Panc1 (cell line): Measurements from ENCODE around the gene CHAF1A. TPM values are rescaled to one million over a fixed set of nuclear protein-coding genes. Genes with fewer than 3 reads are reported as not detected.

Experiments
- ATAC-seq: fragments of 200-7000 bp; cut with Tn5 transposase; 2 replicates; pipeline ENCODE4 v1.9.1; 2020; ENCODE audit warnings: mild to moderate bottlenecking, moderate library complexity
- BruUV-seq: library from RNA; stranded (reverse); fragments of 400-500 nt; replicated peaks from 2 replicates; lab custom pipeline; 2021; lab: Mats Ljungman, UMichigan
- CTCF ChIA-PET: fragments of 300-600 bp; sonication (Branson Sonifier 250); formaldehyde crosslinking; loops from one replicate; lab custom pipeline; 2022; ENCODE audit warnings: antibody characterized with exemption; lab: Charles Lee
- POLR2A ChIA-PET: fragments of 300-600 bp; sonication (Branson Sonifier 250); formaldehyde crosslinking; loops from one replicate; lab custom pipeline; 2022; ENCODE audit warnings: antibody characterized with exemption; lab: Charles Lee
- DNase-seq: peaks from one replicate; pipeline ENCODE4 v3.0.0-alpha.2; 2010; ENCODE audit warnings: low read depth, low spot score
- H3K27ac ChIP-seq: 2 replicates; pipeline ENCODE4 v1.5.1; 2011; ENCODE audit warnings: mild to moderate bottlenecking, low read length, inconsistent platforms
- H3K27me3 ChIP-seq: fragments of 200-500 bp; sonication (Bioruptor generic); 2 replicates; pipeline ENCODE4 v1.6.0; 2014; ENCODE audit warnings: low read length, inconsistent platforms; ENCODE audit not compliant: control insufficient read depth, insufficient read depth
- H3K36me3 ChIP-seq: fragments of 200-500 bp; sonication (Bioruptor generic); 2 replicates; pipeline ENCODE4 v1.5.1; 2014; ENCODE audit warnings: inconsistent platforms, mild to moderate bottlenecking, low read length, moderate library complexity; ENCODE audit not compliant: control insufficient read depth, insufficient read depth
- H3K4me1 ChIP-seq: 2 replicates; pipeline ENCODE4 v1.5.1; 2011; ENCODE audit warnings: inconsistent platforms, mild to moderate bottlenecking, low read length, moderate library complexity; ENCODE audit not compliant: control insufficient read depth, insufficient read depth
- H3K4me3 ChIP-seq, 2 experiments: 2 replicates each; pipeline ENCODE4 v1.5.1; 2011 to 2012; ENCODE audit warnings: low read depth in 2 of 2, low read length in 2 of 2, mild to moderate bottlenecking in 2 of 2, inconsistent platforms in 1 of 2, moderate library complexity in 1 of 2
- H3K9me3 ChIP-seq: fragments of 200-500 bp; sonication (Bioruptor generic); 2 replicates; pipeline ENCODE4 v1.5.1; 2014; ENCODE audit warnings: low read depth, mild to moderate bottlenecking, inconsistent platforms, low read length, moderate library complexity; ENCODE audit not compliant: control insufficient read depth, insufficient read depth
- POLR2AphosphoS5 ChIP-seq: IDR thresholded peaks from 2 replicates; pipeline ENCODE4 v1.6.1; 2012; ENCODE audit warnings: mild to moderate bottlenecking, low read depth, low read length, moderate library complexity
- SIN3A ChIP-seq: IDR thresholded peaks from 2 replicates; pipeline ENCODE4 v1.6.1; 2012; ENCODE audit warnings: low read depth, mild to moderate bottlenecking, low read length, moderate library complexity, borderline replicate concordance; ENCODE audit not compliant: insufficient read depth
- TCF7L2 ChIP-seq: IDR thresholded peaks from 2 replicates; pipeline ENCODE4 v1.6.1; 2011; ENCODE audit warnings: mild to moderate bottlenecking, low read depth, low read length, inconsistent platforms
- in situ Hi-C: cut with HindIII; loops from 2 replicates; pipeline ENCODE4 v1.10.0; 2016; ENCODE audit warnings: low sequenced_read_pairs, low pct_unique_long_range_greater_than_20kb
- intact Hi-C: fragments of 100-400 bp; cut with micrococcal nuclease; formaldehyde crosslinking; loops from one replicate; pipeline ENCODE4 v1.10.0; 2022; ENCODE audit not compliant: unreplicated experiment
- total RNA-seq: library from RNA; stranded (reverse); gene quantifications from one replicate; pipeline ENCODE4 v1.2.1, GENCODE V29; 2021; ENCODE audit not compliant: unreplicated experiment
- TF ChIP-seq, protein P1 (sequence below), 2 experiments: IDR thresholded peaks; 2 replicates each; pipeline ENCODE4 v1.6.1; 2011 to 2012; ENCODE audit warnings: low read depth in 2 of 2, control low read depth in 1 of 2, low read length in 1 of 2, mild to moderate bottlenecking in 1 of 2, moderate library complexity in 1 of 2; ENCODE audit not compliant: insufficient read depth in 1 of 2
- TF ChIP-seq, protein P2 (sequence below): fragments of 450-650 bp; IDR thresholded peaks from 2 replicates; pipeline ENCODE4 v1.5.1; 2017; ENCODE audit warnings: mild to moderate bottlenecking

Gene CHAF1A
- total RNA-seq, 1 experiment from 2014 or later = 45.4 TPM

DNA sequence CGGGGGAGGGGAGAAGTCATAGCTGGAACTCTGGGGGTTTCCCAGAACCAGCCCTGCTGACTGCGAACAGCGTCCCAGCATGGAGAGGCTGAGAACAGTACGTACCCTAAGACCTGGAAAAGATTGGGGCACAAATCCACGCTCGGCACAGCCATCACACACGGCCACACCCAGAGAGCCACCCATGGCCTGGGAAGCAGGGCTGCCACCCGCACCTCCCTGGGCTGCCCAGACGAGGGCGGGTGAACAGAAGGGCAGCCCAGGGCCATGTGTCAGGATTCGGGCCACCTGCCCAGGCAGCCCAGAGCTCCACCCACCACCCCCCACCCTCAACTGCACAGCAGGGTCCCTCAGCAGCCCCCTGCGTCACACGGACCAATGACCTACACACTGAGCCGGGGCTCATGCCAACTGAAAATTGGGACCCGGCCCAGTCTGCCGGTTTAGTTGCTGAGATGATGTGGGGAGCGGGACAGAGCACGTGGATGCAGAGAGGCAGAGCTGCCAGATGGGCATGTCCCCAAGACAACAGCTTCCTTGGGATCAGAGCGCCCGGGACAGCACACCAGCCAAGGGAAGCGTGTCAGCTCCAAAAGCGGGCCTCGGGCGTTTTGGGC lies 46.7 kb downstream of the CHAF1A start:
- ChIA-PET POLR2A (no interaction called here), CTCF (no interaction called here)
- Histone ChIP-seq H3K4me1 (no peaks in the 10 kb centered on the region), H3K27ac (no peak overlapping the region), H3K9me3 (no peaks in the 10 kb centered on the region), H3K27me3 (no peaks in the 10 kb centered on the region), H3K4me3 (no peak overlapping the region), H3K36me3 (no peaks in the 10 kb centered on the region)
- no peak for TF ChIP-seq SIN3A
- TF ChIP-seq, protein P1, sequence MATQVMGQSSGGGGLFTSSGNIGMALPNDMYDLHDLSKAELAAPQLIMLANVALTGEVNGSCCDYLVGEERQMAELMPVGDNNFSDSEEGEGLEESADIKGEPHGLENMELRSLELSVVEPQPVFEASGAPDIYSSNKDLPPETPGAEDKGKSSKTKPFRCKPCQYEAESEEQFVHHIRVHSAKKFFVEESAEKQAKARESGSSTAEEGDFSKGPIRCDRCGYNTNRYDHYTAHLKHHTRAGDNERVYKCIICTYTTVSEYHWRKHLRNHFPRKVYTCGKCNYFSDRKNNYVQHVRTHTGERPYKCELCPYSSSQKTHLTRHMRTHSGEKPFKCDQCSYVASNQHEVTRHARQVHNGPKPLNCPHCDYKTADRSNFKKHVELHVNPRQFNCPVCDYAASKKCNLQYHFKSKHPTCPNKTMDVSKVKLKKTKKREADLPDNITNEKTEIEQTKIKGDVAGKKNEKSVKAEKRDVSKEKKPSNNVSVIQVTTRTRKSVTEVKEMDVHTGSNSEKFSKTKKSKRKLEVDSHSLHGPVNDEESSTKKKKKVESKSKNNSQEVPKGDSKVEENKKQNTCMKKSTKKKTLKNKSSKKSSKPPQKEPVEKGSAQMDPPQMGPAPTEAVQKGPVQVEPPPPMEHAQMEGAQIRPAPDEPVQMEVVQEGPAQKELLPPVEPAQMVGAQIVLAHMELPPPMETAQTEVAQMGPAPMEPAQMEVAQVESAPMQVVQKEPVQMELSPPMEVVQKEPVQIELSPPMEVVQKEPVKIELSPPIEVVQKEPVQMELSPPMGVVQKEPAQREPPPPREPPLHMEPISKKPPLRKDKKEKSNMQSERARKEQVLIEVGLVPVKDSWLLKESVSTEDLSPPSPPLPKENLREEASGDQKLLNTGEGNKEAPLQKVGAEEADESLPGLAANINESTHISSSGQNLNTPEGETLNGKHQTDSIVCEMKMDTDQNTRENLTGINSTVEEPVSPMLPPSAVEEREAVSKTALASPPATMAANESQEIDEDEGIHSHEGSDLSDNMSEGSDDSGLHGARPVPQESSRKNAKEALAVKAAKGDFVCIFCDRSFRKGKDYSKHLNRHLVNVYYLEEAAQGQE (IDR thresholded peaks at IDR 0.05; ENCODE audit: insufficient read depth in 1 of 2, low read depth in 2 of 2, low read length in 1 of 2) = no peak
- TF ChIP-seq POLR2AphosphoS5 = no peak
- no peak for TF ChIP-seq TCF7L2
- TF ChIP-seq, protein P2, sequence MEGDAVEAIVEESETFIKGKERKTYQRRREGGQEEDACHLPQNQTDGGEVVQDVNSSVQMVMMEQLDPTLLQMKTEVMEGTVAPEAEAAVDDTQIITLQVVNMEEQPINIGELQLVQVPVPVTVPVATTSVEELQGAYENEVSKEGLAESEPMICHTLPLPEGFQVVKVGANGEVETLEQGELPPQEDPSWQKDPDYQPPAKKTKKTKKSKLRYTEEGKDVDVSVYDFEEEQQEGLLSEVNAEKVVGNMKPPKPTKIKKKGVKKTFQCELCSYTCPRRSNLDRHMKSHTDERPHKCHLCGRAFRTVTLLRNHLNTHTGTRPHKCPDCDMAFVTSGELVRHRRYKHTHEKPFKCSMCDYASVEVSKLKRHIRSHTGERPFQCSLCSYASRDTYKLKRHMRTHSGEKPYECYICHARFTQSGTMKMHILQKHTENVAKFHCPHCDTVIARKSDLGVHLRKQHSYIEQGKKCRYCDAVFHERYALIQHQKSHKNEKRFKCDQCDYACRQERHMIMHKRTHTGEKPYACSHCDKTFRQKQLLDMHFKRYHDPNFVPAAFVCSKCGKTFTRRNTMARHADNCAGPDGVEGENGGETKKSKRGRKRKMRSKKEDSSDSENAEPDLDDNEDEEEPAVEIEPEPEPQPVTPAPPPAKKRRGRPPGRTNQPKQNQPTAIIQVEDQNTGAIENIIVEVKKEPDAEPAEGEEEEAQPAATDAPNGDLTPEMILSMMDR = no peak
- intact Hi-C loops = no loop called here
- no peak for ATAC-seq
- in situ Hi-C loops = no loop called here
- DNase-seq = no peak
- no TSS peak for BruUV-seq

DNA sequence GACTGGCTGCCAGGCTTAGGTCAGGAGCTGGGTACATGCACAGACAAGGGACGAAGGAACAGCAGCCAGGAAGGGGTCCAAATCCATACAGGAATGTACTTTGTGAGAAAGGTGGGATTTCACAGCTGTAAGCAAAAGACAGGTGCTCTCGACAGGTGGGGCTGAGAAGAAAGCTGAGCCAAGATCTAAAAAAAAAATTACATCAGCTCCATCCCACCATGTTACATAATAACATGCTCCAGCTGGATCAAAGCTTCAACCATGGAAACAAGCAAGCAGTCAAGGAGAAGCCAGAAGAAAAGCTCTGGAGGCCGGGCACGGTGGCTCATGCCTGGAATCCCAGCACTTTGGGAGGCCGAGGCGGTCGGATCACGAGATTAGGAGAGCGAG lies 47.2 kb downstream of the CHAF1A start:
- CTCF ChIA-PET = no interaction called here
- in situ Hi-C loops (no loop called here), intact Hi-C loops (no loop called here)
- ATAC-seq (no peak), DNase-seq (no peak)
- no TSS peak for BruUV-seq
- no peaks in the 10 kb centered on the region for H3K4me1 ChIP-seq
- no peaks in the 10 kb centered on the region for H3K9me3 ChIP-seq
- POLR2A ChIA-PET = no interaction called here
- H3K27me3 ChIP-seq = no peaks in the 10 kb centered on the region
- TF ChIP-seq, protein P2 = no peak
- TF ChIP-seq POLR2AphosphoS5 (no peak), TCF7L2 (no peak), SIN3A (no peak)
- TF ChIP-seq, protein P1 (IDR thresholded peaks at IDR 0.05; ENCODE audit: insufficient read depth in 1 of 2, low read depth in 2 of 2, low read length in 1 of 2) = no peak
- H3K36me3 ChIP-seq = no peaks in the 10 kb centered on the region
- no peak overlapping the region for H3K4me3 ChIP-seq
- H3K27ac ChIP-seq = no peak overlapping the region
